ENCODE measurements around the gene OR2AP1. TPM values are rescaled to one million over a fixed set of nuclear protein-coding genes. Genes with fewer than 3 reads are reported as not detected.
"Not testable (repeated sequence)": the region's sequence is repeated elsewhere in the genome, so short reads cannot be mapped to it uniquely, and the experiment has no call there.

Gene OR2AP1
- polyA plus RNA-seq, 1 donor from 2014 or later, result not detected

DNA sequence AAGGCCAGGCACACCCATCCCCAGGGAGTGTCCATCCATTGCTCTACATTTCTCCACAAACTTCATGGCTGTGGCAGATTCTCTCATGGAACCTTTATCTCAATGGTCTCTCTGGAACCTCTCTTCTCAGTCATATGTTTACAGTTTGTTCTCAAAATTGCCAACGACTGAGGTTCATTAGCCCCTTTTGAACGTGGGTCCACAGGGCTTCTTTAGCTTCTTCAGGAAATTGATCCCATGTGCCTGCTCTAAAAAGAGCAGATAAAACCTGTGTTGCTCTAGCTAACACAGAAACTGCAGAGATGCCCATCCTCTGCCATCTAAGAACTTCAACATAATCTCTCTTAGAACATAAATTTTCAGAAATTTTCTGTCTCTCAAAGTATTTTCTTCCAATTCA, 23.0 kb upstream of the OR2AP1 start, which contains the start of gene OR6C4:
OR6C4 (plus strand) TSS at position 301 of the 400 bp plus-strand sequence. CDS start 1,625 bp downstream, outside the sequence.
- no peak within 1 kb of the TSS for H3K27ac ChIP-seq (ENCODE audit: low read length)
- TF ChIP-seq EZH2 (IDR thresholded peaks at IDR 0.05; ENCODE audit: borderline replicate concordance, insufficient read depth, low read length, poor library complexity, severe bottlenecking) (no peak), RAD21 (conservative IDR thresholded peaks at IDR 0.05) (no peak), MXI1 (conservative IDR thresholded peaks at IDR 0.05; ENCODE audit: poor library complexity, severe bottlenecking) (no peak), POLR2AphosphoS5 (IDR thresholded peaks at IDR 0.05) (no peak), TAF1 (IDR thresholded peaks at IDR 0.05; ENCODE audit: low read depth) (no peak), EP300 (conservative IDR thresholded peaks at IDR 0.05; ENCODE audit: poor library complexity, severe bottlenecking) (no peak), SMC3 (conservative IDR thresholded peaks at IDR 0.05; ENCODE audit: poor library complexity) (no peak)
- TF ChIP-seq, protein P1, sequence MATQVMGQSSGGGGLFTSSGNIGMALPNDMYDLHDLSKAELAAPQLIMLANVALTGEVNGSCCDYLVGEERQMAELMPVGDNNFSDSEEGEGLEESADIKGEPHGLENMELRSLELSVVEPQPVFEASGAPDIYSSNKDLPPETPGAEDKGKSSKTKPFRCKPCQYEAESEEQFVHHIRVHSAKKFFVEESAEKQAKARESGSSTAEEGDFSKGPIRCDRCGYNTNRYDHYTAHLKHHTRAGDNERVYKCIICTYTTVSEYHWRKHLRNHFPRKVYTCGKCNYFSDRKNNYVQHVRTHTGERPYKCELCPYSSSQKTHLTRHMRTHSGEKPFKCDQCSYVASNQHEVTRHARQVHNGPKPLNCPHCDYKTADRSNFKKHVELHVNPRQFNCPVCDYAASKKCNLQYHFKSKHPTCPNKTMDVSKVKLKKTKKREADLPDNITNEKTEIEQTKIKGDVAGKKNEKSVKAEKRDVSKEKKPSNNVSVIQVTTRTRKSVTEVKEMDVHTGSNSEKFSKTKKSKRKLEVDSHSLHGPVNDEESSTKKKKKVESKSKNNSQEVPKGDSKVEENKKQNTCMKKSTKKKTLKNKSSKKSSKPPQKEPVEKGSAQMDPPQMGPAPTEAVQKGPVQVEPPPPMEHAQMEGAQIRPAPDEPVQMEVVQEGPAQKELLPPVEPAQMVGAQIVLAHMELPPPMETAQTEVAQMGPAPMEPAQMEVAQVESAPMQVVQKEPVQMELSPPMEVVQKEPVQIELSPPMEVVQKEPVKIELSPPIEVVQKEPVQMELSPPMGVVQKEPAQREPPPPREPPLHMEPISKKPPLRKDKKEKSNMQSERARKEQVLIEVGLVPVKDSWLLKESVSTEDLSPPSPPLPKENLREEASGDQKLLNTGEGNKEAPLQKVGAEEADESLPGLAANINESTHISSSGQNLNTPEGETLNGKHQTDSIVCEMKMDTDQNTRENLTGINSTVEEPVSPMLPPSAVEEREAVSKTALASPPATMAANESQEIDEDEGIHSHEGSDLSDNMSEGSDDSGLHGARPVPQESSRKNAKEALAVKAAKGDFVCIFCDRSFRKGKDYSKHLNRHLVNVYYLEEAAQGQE (IDR thresholded peaks at IDR 0.05; ENCODE audit: borderline replicate concordance), result no peak
- TF ChIP-seq, protein P2, sequence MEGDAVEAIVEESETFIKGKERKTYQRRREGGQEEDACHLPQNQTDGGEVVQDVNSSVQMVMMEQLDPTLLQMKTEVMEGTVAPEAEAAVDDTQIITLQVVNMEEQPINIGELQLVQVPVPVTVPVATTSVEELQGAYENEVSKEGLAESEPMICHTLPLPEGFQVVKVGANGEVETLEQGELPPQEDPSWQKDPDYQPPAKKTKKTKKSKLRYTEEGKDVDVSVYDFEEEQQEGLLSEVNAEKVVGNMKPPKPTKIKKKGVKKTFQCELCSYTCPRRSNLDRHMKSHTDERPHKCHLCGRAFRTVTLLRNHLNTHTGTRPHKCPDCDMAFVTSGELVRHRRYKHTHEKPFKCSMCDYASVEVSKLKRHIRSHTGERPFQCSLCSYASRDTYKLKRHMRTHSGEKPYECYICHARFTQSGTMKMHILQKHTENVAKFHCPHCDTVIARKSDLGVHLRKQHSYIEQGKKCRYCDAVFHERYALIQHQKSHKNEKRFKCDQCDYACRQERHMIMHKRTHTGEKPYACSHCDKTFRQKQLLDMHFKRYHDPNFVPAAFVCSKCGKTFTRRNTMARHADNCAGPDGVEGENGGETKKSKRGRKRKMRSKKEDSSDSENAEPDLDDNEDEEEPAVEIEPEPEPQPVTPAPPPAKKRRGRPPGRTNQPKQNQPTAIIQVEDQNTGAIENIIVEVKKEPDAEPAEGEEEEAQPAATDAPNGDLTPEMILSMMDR (IDR thresholded peaks at IDR 0.05; ENCODE audit: poor library complexity, severe bottlenecking), result no peak
- no peaks in the 10 kb centered on the region for H3K27me3 ChIP-seq (ENCODE audit: insufficient read depth, low read depth, low read length)
- H3K9me2 ChIP-seq (ENCODE audit: insufficient read depth, low read length), result no peaks in the 10 kb centered on the region
- no peaks in the 10 kb centered on the region for H3K9me3 ChIP-seq (ENCODE audit: low read length)
- no peak within 1 kb of the TSS for H2AFZ ChIP-seq (ENCODE audit: low read depth, low read length)
- H4K20me1 ChIP-seq (ENCODE audit: insufficient read depth), result no peaks in the 10 kb centered on the region
- no peak within 1 kb of the TSS for H3K4me3 ChIP-seq (ENCODE audit: low read length)
- no peak within 1 kb of the TSS for H3K9ac ChIP-seq (ENCODE audit: low read length)
- no peaks in the 10 kb centered on the region for H3K36me3 ChIP-seq (ENCODE audit: insufficient read depth, low read length)
- H3K79me2 ChIP-seq (replicated peaks; ENCODE audit: insufficient read depth, low read length), result no peaks in the 10 kb centered on the region
- H3F3A ChIP-seq (ENCODE audit: insufficient read depth, low read length, poor library complexity, severe bottlenecking), result no peaks in the 10 kb centered on the region
- H3K4me2 ChIP-seq (ENCODE audit: low read length), result no peak within 1 kb of the TSS

DNA sequence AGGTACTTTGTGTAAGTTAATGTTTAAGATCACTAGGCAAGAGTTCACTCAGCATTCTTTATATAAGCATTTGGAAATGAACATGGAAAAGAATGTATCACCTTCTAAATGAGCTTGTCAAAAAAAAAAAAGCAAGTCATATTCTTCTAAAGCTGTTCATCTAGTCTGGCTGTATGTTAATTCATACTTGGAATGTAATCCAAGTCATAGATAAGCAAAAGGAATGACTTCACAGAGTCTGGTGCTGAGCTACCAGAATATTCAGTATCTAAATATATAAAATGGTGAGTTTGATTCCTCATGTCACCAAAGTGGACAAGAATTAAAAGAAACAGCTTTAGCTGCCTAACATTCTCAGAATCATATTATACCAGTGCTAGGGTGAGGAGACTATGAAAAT, 18.0 kb upstream of the OR2AP1 start:
- H3K27me3 ChIP-seq (ENCODE audit: insufficient read depth, low read depth, low read length), result no peaks in the 10 kb centered on the region
- H2AFZ ChIP-seq (ENCODE audit: low read depth, low read length), result no peak overlapping the region
- TF ChIP-seq POLR2AphosphoS5 (IDR thresholded peaks at IDR 0.05) (no peak), RAD21 (conservative IDR thresholded peaks at IDR 0.05) (no peak)
- TF ChIP-seq, protein P1 (IDR thresholded peaks at IDR 0.05; ENCODE audit: borderline replicate concordance), result no peak
- H3K9ac ChIP-seq (ENCODE audit: low read length), result no peak overlapping the region
- no peaks in the 10 kb centered on the region for H3K79me2 ChIP-seq (replicated peaks; ENCODE audit: insufficient read depth, low read length)
- H3K4me3 ChIP-seq (ENCODE audit: low read length), result no peak overlapping the region
- no peaks in the 10 kb centered on the region for H3F3A ChIP-seq (ENCODE audit: insufficient read depth, low read length, poor library complexity, severe bottlenecking)
- no peak overlapping the region for H3K27ac ChIP-seq (ENCODE audit: low read length)
- H4K20me1 ChIP-seq (ENCODE audit: insufficient read depth), result no peaks in the 10 kb centered on the region
- H3K9me2 ChIP-seq (ENCODE audit: insufficient read depth, low read length), result no peaks in the 10 kb centered on the region
- H3K9me3 ChIP-seq (ENCODE audit: low read length), result peaks cover 4% of the 10 kb centered on the region
- no peaks in the 10 kb centered on the region for H3K36me3 ChIP-seq (ENCODE audit: insufficient read depth, low read length)
- H3K4me2 ChIP-seq (ENCODE audit: low read length), result no peak overlapping the region

DNA sequence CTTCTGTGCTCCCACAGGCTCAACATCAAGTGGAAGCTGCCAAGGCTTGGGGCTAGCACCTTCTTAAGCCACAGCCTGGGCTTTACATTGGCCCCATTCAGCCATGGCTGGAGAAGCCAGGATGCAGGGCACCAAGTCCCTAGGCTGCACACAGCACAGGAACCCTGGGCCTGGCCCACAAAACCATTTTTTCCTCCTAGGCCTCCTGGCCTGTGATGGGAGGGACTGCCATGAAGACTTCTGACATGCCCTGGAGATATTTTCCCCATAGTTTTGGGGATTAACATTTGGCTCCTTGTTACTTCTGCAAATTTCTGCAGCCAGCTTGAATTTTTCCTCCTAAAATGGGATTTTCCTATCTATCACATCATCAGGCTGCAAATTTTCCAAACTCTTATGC, 2.2 kb upstream of the OR2AP1 start:
- H3K4me3 ChIP-seq (ENCODE audit: low read length); H3K4me2 ChIP-seq (ENCODE audit: low read length); H3K27ac ChIP-seq (ENCODE audit: low read length); H3K79me2 ChIP-seq (replicated peaks; ENCODE audit: insufficient read depth, low read length); H3F3A ChIP-seq (ENCODE audit: insufficient read depth, low read length, poor library complexity, severe bottlenecking); H3K36me3 ChIP-seq (ENCODE audit: insufficient read depth, low read length); H4K20me1 ChIP-seq (ENCODE audit: insufficient read depth); H3K27me3 ChIP-seq (ENCODE audit: insufficient read depth, low read depth, low read length); H3K9ac ChIP-seq (ENCODE audit: low read length); H3K9me2 ChIP-seq (ENCODE audit: insufficient read depth, low read length); H3K9me3 ChIP-seq (ENCODE audit: low read length); H2AFZ ChIP-seq (ENCODE audit: low read depth, low read length): not testable (repeated sequence)

DNA sequence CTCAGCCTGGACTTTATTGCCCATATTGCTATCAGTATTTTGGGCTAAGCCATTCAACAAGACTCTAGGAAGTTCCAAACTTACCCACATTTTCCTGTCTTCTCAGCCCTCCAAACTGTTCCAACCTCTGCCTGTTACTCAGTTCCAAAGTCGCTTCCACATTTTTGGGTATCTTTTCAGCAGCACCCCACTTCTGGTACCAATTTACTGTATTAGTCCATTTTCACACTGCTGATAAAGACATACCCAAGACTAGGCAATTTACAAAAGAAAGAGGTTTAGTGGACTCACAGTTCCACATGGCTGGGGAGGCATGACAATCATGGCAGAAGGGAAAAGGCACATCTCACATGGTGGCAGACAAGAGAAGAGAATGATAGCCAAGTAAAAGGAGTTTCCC, 1.6 kb upstream of the OR2AP1 start:
- H3K4me3 ChIP-seq (ENCODE audit: low read length); H2AFZ ChIP-seq (ENCODE audit: low read depth, low read length); H3K9ac ChIP-seq (ENCODE audit: low read length); H3K9me3 ChIP-seq (ENCODE audit: low read length); H3K36me3 ChIP-seq (ENCODE audit: insufficient read depth, low read length); H3K79me2 ChIP-seq (replicated peaks; ENCODE audit: insufficient read depth, low read length); H4K20me1 ChIP-seq (ENCODE audit: insufficient read depth); H3F3A ChIP-seq (ENCODE audit: insufficient read depth, low read length, poor library complexity, severe bottlenecking); H3K4me2 ChIP-seq (ENCODE audit: low read length); H3K27ac ChIP-seq (ENCODE audit: low read length); H3K27me3 ChIP-seq (ENCODE audit: insufficient read depth, low read depth, low read length); H3K9me2 ChIP-seq (ENCODE audit: insufficient read depth, low read length): not testable (repeated sequence)

Measured in neural cell (in vitro differentiated cells).